NOMO-1 (cell line): ENCODE results near the gene BRD3.
"Not testable (repeated sequence)": the region's sequence is repeated elsewhere in the genome, so short reads cannot be mapped to it uniquely, and the experiment has no call there.

Source experiments
- DNase-seq, 2 experiments: peaks; one replicate each; lab custom pipeline; 2025; ENCODE audit not compliant: unreplicated experiment in 2 of 2; lab: John Stamatoyannopoulos, UW

BRD3 gene

GRCh38 chr9:134067904-134068743, at the start of gene BRD3:
Gene BRD3 (minus strand): TSS chr9:134068026. CDS start chr9:134053477, 14,549 bp downstream.
- peak; percentile 72 to 96 for DNase-seq

DNA sequence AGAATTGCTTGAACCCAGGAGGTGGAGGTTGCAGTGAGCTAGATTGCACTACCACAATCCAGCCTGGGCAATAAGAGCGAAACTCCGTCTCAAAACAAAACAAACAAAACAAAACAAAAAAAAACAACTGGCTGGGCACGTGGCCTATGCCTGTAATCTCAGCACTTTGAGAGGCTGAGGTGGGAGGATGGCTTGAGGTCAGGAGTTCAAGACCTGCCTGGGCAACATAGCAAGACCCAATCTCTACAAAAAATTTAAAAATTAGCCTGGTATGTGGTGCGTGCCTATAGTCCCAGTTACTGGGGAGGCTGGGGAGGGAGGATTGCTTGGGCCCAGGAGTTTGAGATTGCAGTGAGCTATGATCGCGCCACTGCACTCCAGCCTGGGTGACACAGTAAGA, 44.7 kb upstream of the BRD3 start:
- DNase-seq, result no peak

- no peak for DNase-seq
These were observed 43.2 kb upstream of the BRD3 start for GRCh38 chr9:134111064-134111463.

GRCh38 chr9:134103391-134103998, 35.7 kb upstream of the BRD3 start:
- DNase-seq, result no peak

DNA sequence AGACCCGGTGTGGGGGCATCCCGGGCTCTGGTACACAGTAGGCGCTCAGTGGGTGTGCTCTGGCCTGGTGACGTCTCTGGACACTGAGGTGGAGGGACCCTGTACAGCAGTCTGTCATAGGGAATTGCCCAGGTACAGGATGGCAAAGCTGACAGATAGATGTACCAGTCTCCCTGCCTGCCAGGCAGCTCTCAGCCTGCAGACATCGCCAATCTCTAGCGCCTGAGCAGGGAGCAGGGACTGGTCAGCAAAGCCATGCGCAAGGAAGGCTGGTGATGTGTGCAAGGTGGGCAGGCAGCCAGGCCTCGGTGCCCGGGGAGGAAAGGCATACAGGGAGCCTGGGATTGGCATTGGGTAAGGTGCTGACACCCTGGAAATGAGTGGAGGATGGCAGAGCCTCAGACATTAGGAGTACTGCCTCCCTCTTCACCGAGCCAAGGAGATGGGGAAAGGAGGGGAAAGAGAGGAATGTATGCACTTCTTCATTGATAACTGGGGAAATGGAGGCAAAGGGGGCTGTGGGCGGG, 33.9 kb upstream of the BRD3 start:
- DNase-seq, result no peak

GRCh38 chr9:134101133-134101532, 33.3 kb upstream of the BRD3 start:
- DNase-seq, result not testable (repeated sequence)

GRCh38 chr9:134100040-134100439, 32.2 kb upstream of the BRD3 start:
- DNase-seq, result no peak

GRCh38 chr9:134099123-134099761, 31.4 kb upstream of the BRD3 start:
- peak; percentile 54 for DNase-seq

DNA sequence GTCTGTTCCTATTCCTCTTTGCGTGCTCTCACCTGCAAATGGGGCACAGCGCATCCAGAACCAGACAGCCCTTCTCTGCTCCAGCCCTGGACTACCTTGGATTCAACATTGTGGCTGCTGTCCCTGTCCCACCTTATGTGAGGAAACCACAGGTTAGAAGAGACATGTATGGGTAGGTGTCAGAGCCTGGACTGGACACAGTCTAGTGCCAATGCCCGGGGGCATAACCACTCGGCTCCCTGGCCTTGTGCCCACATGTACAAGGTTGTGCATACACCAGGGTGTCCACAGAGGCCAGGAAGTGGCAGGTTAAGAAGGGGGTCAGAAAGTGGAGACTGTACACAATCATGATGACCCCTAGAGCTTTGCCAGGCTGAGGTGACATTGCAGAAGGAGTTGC, 22.1 kb upstream of the BRD3 start:
- DNase-seq, result no peak

GRCh38 chr9:134088063-134088725, 20.4 kb upstream of the BRD3 start:
- DNase-seq, result no peak

DNA sequence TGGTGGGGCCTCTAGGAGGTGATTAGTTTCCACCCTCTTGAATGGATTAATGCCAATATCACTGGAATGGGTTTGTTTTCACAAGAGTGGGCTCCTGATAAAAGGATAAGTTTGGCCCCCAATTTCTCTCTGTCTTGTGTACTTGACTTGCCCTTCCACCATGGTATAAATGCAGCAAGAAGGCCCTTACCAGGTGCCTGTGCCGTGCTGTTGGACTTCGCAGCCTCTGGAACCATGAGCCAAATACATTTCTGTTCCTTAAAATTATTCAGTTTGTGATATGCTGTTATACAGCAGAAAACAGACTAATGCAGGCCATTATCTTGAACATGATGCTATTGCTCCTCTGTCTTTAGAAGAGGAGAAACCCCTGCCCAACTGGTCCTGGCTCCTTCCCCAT, 17.8 kb upstream of the BRD3 start:
- DNase-seq, result no peak

GRCh38 chr9:134083451-134083850, 15.6 kb upstream of the BRD3 start:
- no peak for DNase-seq

- DNase-seq, result no peak
These were observed 8.8 kb upstream of the BRD3 start for GRCh38 chr9:134076644-134077043.

GRCh38 chr9:134075689-134076088, 7.9 kb upstream of the BRD3 start:
- not testable (repeated sequence) for DNase-seq

- DNase-seq, result no peak
These were observed 5.7 kb upstream of the BRD3 start for GRCh38 chr9:134073500-134073899.

- not testable (repeated sequence) for DNase-seq
These were observed 4.9 kb upstream of the BRD3 start for GRCh38 chr9:134072683-134073082.

DNA sequence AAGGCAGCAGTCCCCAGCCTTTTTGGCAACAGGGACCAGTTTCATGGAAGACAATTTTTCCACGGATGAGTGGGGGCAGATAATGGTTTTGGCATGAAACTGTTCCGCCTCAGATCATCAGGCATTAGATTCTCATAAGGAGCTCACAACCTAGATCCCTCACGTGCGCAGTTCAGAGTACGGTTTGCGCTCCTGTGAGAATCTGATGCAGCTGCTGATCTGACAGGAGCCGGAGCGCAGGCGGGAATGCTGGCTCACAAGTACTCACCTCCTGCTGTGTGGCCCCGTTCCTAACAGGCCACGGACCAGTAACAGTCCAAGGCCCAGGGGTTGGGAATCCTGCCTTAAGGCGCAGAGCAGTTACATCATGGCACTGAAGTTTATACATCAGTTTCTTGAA, 3.3 kb upstream of the BRD3 start:
- DNase-seq, result no peak

DNA sequence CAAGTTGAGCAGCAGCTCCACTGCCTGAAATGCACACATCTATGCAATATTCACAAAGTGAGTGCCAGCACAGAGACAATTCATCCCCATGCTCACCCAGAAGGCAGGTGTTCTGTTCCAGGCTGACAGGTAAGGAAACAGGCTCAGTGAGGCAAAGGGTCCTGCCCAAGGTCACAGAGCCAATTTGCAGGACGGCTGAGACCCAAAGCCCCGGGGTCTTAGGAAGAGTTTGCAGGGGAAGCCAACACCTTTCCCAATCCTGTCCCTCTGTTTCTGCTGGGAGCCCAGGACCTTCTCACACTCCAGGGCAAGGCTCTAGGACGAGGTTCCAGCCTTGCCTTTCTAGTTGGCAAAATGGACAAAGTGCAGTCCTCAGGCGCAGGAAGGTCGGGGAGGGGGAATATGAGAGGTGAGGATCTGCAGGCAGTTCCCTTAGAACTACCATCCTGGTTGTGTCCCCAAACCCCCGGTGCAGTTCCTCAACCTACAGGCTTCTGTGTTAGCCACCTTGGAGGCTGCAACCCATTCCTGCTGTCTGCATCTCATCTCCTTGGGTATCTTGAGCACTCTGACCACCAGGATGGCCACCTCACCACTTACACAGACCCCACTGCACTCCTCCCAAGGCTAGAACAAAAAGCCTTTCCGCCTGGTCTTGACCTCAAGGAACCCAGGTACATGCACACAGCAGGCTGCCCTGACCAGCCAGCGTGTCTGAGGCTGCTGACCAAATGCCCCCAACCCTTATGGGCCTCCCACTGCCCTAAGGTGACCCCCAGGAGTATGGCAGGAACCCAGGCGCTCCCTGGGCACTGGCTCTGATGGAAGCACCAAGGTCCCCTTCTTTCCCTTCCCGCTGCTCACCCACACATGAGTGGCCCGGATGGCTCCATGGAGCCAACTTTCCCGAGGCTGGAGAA, 1.9 kb upstream of the BRD3 start:
- DNase-seq, result no peak

DNA sequence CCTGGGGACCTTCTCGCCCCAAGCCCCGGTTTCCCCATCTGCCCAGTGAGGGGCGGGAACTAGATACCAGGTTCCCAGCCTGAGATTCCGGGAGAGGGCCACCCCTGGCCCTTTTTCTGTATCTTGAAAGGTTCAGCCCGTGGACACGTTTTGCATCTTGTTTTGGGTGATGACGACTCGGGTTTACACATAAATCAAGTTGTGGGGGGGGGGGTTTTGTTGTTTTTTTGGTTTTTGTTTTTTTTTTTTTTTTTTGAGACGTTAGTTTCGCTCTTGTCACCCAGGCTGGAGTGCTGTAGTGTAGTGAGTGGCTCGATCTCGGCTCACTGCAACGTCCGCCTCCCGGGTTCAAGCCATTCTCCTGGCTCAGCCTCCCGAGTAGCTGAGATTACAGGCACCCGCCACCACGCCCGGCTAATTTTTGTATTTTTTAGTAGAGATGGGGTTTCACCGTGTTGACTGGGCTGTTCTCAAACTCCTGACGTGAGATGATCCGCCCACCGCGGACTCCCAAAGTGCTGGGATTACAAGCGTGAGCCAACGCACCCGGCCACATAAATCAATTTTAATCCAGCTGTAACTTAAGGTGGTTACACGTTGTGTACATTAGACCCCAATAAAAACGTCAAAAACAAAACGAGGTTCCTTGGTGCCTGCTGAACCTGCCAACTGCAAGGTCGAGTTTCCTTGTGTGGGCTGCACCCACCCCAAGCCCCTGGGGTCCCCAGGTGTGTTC, 1.1 kb upstream of the BRD3 start:
- DNase-seq, result peak in 1 of 2 experiments; percentile 68
